Omental fat pad (tissue), 4 donors: Measurements from ENCODE around the gene DCLK1. TPM values are rescaled to one million over a fixed set of nuclear protein-coding genes. Genes with fewer than 3 reads are reported as not detected.
A peak's percentile ranks its signal among the peaks of the same experiment; 100 is the strongest.

ENCODE experiments used
- ATAC-seq: fragments of 150-250 bp; one replicate; pipeline ENCODE4 v1.9.1; 2016; ENCODE audit warnings: mild to moderate bottlenecking, moderate library complexity; ENCODE audit not compliant: low FRiP score
- DNase-seq: peaks from one replicate; pipeline ENCODE4 v3.0.0-alpha.2; 2019; ENCODE audit warnings: low spot score
- total RNA-seq, 4 donors: library from RNA; depleted of rRNA; stranded (reverse); fragments of >200 nt; gene quantifications; one replicate each; pipeline ENCODE4 v1.1.0, GENCODE V29; 2016
- TF ChIP-seq, protein P1 (sequence below), 3 donors: fragments of 450-650 bp; IDR thresholded peaks; one replicate each; pipeline ENCODE4 v1.5.1; 2016 to 2017; ENCODE audit warnings: antibody characterized with exemption in 3 of 3, mild to moderate bottlenecking in 3 of 3, moderate library complexity in 2 of 3

DCLK1 gene
- total RNA-seq, 4 donors from 2014 or later: 13.9 to 206 (median 30.5) TPM

DNA sequence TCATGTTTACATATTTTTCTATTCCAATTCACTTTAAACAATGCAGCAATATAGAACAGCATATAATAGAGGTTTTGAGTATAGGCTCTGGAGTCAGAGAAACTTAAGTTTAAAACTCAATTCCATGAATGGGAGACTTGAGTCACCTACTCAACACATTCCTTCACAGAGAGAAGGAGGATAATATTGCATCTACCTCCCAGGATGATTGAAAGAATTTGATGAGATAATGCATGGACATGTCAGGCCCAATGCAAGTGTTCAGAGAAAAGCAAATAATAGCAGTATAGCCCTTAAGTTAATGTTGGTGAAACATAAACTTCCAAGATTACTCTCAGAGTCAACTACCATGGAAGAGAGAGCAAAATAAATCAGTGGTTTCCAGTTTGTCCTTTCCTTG lies 170.2 kb downstream of the DCLK1 start:
- no peak for ATAC-seq
- DNase-seq: no peak

GRCh38 chr13:35957996-35958395 lies 173.2 kb downstream of the DCLK1 start:
- ATAC-seq: peak; percentile 55
- TF ChIP-seq, protein P1, sequence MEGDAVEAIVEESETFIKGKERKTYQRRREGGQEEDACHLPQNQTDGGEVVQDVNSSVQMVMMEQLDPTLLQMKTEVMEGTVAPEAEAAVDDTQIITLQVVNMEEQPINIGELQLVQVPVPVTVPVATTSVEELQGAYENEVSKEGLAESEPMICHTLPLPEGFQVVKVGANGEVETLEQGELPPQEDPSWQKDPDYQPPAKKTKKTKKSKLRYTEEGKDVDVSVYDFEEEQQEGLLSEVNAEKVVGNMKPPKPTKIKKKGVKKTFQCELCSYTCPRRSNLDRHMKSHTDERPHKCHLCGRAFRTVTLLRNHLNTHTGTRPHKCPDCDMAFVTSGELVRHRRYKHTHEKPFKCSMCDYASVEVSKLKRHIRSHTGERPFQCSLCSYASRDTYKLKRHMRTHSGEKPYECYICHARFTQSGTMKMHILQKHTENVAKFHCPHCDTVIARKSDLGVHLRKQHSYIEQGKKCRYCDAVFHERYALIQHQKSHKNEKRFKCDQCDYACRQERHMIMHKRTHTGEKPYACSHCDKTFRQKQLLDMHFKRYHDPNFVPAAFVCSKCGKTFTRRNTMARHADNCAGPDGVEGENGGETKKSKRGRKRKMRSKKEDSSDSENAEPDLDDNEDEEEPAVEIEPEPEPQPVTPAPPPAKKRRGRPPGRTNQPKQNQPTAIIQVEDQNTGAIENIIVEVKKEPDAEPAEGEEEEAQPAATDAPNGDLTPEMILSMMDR (IDR thresholded peaks at IDR 0.05): no peak
- no peak for DNase-seq

More for the DNA sequence above, 170.2 kb downstream of the DCLK1 start:
- TF ChIP-seq, protein P1 (IDR thresholded peaks at IDR 0.05): no peak

DNA sequence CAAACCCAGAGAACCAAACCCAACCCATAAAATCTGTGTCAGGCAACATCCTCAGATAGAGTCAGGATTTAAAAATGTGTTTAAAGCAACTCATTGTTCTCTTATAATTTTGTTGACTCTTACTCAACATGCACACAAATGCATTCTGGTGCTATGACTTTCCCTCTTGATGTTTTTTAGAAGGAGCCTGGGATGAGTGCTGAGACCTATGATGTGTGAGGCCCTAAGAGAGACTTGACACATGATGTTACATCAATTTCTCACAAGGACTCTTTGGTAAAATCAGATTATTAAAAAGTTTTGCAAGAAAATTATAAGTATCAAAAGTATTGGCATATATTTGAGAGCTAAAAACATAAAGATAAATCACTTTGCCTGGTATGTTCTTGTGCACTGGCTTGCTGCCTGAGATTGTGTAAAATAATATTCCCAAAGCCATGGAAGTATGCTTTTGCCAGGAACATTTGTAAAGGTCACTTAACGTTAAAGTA lies 173.9 kb downstream of the DCLK1 start:
- TF ChIP-seq, protein P1 (IDR thresholded peaks at IDR 0.05): no peak
- peak; percentile 46 for ATAC-seq
- DNase-seq: no peak

DNA sequence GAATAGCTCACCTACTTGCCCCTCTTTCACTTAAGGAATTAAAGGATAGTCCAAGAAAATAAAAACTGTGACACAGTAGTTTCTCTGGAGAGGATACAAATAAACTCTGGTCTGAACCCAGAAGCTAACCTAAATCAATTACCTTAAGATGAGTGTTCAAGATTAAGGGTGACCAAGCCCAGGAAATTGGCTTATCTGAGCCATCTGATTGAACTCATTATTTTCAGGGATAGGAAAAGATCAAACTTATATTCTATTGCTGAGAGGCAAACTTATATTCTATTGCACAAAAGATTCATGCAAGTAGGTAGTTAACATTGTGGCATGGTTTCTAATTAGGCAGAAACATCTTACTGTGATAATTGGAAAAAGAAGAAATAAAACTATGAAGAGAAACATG lies 175.1 kb downstream of the DCLK1 start:
- DNase-seq (no peak), ATAC-seq (no peak)
- TF ChIP-seq, protein P1 (IDR thresholded peaks at IDR 0.05): no peak

DNA sequence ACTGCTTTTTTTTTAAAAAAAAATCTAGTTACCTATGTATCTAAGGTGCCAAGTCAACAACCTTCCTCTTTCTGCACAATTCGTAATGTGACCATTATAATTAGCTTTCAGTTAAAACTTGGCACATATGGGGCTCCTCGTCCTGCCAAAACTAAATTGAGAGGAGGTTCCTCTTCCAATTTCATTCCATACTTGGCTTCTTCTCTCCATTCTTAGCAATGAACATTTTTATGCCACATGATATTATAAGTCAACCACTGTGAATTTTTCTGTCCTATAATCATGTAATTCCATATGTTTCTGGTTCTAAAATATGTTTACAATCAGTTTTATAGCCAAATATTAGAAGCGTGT lies 177.0 kb downstream of the DCLK1 start:
- ATAC-seq: no peak
- DNase-seq: no peak
- TF ChIP-seq, protein P1 (IDR thresholded peaks at IDR 0.05): no peak

- TF ChIP-seq, protein P1 (IDR thresholded peaks at IDR 0.05): no peak
- DNase-seq: no peak
- peak; percentile 63 for ATAC-seq
Observed at GRCh38 chr13:35953537-35954206, 177.5 kb downstream of the DCLK1 start.

DNA sequence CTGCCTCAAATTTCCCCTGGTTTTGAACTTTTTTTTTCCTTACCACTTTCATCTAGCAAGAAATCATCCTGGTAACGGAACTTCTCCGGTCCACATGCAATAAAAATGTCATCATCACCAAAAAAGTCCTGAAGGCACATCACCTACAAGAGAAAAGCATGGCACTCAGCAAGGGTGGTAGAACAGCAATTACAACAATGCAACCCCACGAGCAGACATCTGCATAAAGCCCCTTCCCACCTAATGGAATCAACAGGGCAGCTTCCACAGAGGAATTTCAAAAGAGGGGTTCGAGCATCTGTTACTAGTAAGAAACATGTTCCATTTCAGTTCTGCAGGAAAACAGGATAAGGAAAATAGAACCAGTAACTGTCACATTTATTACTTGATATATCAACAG lies 183.9 kb downstream of the DCLK1 start:
- no peak for ATAC-seq
- TF ChIP-seq, protein P1 (IDR thresholded peaks at IDR 0.05): no peak

More for the DNA sequence above, 183.9 kb downstream of the DCLK1 start:
- no peak for DNase-seq
